GM21576 (cell line): ENCODE measurements around the gene FLNB.

Source experiments
- ATAC-seq: cut with Tn5 transposase; IDR thresholded peaks from one replicate; pipeline ENCODE4 v1.9.1; 2021; ENCODE audit warnings: mild to moderate bottlenecking, moderate library complexity; ENCODE audit not compliant: unreplicated experiment

The FLNB gene, protein sequence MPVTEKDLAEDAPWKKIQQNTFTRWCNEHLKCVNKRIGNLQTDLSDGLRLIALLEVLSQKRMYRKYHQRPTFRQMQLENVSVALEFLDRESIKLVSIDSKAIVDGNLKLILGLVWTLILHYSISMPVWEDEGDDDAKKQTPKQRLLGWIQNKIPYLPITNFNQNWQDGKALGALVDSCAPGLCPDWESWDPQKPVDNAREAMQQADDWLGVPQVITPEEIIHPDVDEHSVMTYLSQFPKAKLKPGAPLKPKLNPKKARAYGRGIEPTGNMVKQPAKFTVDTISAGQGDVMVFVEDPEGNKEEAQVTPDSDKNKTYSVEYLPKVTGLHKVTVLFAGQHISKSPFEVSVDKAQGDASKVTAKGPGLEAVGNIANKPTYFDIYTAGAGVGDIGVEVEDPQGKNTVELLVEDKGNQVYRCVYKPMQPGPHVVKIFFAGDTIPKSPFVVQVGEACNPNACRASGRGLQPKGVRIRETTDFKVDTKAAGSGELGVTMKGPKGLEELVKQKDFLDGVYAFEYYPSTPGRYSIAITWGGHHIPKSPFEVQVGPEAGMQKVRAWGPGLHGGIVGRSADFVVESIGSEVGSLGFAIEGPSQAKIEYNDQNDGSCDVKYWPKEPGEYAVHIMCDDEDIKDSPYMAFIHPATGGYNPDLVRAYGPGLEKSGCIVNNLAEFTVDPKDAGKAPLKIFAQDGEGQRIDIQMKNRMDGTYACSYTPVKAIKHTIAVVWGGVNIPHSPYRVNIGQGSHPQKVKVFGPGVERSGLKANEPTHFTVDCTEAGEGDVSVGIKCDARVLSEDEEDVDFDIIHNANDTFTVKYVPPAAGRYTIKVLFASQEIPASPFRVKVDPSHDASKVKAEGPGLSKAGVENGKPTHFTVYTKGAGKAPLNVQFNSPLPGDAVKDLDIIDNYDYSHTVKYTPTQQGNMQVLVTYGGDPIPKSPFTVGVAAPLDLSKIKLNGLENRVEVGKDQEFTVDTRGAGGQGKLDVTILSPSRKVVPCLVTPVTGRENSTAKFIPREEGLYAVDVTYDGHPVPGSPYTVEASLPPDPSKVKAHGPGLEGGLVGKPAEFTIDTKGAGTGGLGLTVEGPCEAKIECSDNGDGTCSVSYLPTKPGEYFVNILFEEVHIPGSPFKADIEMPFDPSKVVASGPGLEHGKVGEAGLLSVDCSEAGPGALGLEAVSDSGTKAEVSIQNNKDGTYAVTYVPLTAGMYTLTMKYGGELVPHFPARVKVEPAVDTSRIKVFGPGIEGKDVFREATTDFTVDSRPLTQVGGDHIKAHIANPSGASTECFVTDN (N-terminal part only)

DNA sequence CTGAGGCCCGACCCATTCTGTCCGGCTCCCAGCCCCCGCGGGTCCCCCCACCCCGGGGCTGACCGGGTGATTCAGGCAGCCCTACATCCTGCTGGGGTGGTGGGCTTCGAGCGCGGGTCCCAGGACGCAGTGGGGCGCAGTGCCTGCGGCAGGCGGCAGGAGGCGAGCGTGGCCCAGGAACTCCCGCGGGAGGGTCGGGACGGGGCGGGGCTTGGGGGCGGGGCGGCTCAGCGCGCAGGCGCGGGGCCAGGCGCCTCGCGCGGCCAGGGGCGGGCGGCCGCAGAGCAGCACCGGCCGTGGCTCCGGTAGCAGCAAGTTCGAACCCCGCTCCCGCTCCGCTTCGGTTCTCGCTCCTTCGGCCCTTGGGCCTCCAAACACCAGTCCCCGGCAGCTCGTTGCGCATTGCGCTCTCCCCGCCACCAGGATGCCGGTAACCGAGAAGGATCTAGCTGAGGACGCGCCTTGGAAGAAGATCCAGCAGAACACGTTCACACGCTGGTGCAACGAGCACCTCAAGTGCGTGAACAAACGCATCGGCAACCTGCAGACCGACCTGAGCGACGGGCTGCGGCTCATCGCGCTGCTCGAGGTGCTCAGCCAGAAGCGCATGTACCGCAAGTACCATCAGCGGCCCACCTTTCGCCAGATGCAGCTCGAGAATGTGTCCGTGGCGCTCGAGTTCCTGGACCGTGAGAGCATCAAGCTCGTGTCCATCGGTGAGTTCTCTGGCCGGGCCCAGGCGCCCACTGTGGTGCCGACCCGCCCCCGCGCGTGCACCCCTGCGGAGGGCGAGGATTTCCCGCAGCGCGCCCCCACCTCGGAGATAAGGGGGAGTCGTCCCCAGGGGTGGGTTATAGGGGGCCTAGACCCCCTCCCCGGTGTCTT is at the start of gene FLNB:
TSS of gene FLNB (plus strand) at position 282 of the 885 bp plus-strand sequence. CDS start at position 425, 143 bp downstream.
- peak; percentile 54 for ATAC-seq

DNA sequence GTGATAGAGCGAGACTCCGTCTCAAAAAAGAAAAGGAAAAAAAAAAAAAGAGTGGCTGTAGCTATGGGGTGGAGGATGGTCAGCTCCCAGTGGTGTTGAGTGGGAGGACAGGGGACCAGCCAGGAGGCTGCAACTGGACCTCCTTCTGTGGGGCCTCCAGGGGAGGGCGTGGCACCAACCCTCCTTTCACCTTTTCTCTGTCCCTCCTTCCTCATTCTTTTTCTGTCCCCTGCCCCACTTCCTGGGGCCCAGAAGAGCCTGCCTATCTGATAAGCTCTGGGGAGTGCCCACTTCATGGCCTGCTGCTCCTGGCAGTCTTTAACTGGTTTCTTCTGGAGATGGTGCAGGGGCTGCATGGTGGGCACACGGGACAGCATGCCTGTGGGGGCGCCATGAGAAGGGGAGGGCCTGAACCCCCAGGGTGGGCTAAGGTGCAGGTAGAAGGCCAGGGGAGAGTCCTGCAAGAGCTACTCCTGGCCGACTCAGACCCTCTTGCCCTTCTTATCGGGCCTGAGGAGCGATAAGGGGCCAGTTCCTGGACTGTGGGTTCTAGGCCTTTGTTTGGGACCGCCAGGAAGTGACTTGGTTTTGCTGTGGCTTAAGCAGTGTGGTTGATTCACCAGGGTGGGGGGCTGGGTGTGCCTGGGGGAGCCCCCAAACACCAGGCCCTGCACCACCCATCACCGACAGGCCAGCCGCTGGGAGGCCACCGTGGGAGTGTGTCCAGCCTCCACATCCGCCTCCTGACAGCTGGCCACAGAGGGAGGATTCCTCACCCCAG is 49.4 kb upstream of the FLNB start:
- ATAC-seq = no peak

DNA sequence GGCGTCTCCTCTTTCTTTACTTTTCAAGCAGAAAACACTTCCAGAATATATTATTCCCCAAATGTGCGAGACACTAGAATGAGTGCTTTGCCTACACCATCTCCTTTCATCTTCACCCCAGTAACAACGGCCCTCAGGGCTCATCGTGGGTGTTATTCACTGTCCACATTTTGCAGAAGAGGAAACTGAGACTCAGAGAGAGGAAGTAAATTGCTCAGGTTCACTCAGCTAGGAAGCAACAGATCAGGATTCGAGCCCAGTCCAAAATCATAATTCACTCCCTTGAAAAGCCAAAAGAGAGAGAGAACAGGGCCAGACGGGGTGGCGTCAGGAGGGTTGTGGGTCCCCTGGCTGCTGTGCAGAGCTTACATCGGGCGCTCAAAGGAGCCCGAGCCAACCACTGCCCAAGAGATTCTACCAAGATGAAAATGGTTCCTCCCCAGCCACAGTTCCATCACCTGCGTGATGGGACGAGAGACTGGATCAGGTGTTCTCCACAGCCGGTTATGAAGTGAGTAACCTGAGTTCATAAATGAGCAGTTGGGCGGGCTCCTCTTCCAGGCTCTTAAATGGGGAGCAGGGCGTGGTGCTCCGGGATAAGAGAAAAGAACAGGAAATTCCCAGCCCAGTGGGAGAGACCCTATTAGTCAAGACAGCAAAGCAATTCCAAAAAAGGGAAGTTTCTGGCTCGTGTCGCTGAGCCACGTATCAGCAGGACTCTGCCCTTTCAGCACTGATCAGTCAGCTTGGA is 48.6 kb upstream of the FLNB start:
- no peak for ATAC-seq

DNA sequence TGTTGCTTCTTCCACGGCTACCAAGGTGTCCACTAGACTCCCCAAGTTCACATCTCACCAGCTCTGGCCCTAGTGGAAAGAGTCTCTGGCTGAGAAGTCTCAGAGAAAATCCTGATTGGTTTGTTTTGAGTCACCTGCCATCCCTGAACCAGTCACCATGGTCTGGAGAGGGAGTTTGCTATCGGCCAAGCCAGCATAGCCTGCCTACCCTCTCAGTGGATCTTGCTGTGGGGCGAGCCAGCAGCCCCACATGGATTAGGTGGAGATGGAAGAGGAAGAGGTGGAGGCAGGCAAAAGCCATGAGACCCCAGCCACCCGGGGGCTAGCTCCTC is 48.1 kb upstream of the FLNB start:
- no peak for ATAC-seq

DNA sequence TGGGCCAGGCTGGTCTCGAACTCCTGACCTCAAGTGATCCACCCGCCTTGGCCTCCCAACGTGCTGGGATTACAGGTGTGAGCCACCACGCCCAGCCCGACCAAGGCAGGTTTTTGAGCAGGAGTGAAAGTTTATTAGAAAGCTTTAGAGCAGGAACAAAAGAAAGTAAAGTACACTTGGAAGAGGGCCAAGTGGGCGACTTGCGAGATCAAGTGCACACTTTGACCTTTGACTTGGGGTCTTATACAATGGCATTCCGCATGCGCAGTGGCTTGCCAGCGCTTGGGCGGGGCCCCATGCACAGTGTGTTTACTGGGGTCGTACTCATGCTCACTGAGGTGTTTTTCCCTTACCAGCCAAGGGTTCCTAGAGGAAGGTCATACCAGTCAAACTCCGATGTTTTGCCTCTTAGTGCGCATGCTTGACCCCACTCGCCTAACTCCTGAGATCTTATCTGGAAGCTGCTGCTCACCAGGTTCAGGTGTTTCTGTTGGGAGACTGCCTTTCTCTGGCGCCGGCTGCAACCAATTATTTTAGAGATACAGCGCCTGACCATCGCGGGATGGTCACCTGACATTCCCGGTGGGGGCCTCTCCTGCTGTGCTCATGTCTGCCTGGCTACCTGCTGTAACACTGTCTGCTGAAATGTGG is 46.9 kb upstream of the FLNB start:
- no peak for ATAC-seq

DNA sequence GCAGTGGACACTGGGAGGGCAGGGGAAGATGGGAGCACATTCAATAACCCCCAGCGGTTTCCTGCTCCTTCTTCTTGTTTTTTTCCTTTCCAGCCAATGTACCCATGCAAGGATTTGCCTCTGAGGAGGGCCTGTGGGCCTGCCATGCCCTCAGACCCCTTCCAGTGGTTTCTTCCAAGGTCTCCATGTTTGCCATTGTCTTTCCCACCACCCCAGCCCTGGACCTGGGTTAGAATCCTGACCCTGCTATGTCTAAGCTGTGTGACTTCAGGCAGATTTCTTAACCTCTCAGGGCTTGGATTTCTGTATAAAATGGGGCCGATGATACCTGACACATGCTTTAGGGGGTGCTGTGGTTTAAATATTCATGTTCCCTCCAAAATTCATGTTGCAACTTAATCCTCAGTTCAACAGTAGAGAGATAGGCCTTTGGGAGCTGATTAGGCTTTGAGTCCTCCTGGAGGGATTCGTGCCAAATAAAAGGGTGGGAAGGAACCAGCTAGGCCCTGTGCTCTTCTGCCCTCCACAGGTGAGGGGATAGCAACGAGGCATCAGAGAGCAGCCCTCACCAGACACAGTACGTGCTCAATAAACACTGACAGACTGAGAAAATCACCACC is 46.3 kb upstream of the FLNB start:
- no peak for ATAC-seq

DNA sequence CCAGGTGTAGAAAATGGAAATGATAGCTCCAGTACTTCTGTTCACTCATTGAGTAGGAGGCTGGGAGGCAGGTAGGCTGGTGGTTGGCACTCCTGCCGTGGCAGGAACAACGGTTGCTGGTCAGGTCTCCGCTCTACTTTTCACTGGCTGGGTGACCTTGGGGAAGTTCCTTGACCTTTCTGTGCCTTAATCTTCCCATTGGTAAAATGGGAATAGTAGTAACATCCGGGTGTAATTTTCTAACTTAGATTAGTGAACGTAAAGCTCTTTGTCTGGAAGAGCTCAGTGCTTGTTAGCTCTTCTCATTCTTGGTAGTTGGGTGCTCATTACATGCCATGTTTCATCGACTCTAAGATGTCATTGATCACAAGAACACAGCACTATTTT is 45.8 kb upstream of the FLNB start:
- ATAC-seq = no peak

DNA sequence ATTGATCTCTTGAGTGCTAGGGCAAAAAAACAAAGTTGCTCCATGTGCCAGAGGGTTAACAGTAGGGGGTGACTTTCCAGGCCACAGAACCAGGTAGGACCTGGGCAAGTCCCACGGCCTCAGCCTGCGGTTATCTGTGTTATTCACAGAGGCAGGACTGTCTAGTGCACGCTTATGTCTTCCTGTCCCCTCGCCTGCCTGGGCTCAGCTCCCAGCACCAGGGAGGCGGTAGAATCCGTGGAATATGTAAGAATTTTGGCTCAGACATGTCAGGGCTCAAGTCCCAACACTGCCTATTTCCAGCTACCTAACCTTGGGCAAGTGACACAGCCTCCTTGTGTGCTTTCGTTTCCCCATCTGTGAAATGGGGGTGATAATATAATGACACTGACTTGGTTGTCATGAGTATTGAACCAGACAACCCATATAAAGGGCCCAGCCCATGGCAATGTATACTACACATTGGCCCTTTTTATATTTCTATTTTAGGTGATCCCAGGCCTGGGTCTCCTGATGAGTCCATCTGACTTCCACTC is 44.3 kb upstream of the FLNB start:
- no peak for ATAC-seq

DNA sequence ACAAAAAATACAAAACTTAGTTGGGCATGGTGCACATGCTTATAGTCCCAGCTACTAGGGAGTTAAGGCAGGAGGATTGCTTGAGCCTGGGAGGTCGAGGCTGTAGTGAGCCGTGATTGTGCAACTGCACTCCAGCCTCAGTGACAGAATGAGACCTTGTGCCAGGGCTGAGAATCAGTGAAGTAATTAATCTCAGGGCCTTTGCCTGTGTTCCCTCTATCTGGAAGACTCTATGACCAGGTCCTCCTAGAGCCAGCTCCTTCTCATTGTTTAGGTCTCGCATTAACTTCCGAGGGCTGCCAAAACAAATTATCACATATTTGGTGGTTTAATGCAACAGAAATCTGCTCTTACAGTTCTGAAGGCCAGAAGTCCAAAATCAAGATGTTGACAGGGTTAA is 41.4 kb upstream of the FLNB start:
- ATAC-seq = no peak

DNA sequence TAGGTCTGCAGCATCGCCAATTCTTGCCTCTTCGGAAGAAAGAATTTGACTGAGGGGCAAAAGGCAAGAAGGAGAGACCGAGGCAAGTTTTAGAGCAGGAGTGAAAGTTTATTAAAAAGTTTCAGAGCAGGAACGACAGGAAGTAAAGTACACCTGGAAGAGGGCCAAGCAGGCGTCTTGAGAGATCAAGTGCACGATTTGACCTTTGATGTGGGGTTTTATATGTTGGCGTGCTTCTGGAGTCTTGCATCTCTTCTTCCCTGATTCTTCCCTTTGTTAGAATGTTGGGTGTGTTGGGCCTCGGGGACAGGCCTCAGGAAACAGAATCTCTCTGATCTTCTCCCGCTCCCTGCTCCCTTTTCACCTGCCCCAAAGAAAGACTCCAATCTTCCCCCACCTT is 40.6 kb upstream of the FLNB start:
- ATAC-seq = no peak

DNA sequence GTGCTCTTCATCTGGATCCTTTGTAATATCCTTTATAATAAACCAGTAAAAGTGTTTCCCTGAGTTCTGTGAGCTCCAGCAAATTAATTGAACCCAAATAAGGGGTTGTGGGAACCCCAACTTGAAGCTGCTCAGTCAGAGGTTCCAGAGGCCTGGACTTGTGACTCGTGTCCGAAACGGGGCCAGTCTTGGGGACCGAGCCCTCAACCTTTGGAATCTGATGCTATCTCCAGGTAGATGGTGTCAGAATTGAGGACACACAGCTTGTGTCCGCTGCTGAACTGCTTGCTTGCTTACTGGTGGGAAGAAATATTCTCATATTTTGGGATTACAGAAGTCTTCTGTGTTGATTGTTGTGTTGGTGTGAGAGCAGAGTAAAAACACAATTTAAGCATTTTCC is 39.7 kb upstream of the FLNB start:
- ATAC-seq = no peak

DNA sequence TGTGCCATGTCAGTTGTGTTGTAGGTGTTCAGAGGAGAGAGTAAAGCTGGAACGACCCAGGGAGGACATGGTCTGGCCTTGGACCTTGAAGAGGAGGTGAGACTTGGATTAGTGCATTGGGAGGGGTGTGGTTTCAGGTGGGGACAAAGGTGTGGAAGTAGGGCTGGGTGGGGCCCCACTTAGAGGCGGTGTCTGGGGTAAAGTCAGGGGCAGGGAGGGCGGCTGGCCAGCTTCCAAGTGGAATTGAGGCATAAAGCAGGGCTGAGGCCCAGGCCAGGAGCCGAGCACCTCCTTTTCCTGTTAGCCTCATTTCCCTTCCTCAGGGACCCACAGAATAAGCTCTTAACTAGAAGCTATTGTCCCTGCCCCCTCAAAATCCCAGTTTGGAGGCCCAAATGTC is 36.2 kb upstream of the FLNB start:
- no peak for ATAC-seq

DNA sequence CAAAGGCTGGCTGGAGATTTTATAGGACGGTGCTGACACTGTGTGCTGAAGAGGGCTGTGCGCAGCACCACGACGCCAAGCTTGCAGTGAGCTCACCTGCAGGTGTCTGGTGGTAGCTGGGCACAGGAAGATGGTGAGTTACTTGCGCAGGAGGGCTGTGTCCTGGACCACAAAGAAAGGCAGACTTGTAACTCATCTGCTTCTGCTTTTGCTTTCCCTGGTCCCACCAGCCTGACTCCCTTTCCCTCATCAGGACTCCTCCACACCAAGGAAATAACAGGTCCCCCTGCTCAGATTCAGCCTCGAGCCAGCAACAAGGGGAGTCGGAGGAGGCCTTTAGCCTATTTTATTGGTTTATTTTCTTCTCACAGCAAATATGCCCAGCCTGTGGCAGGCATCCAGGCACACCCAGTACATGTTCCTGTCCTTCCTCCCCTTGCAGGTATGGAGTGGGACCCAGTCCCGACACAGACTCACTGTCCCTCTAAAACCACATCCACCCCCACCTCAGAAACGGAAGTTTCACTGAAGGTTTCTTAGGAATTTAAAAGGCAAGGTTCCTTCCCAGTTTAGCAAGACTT is 35.6 kb upstream of the FLNB start:
- no peak for ATAC-seq

DNA sequence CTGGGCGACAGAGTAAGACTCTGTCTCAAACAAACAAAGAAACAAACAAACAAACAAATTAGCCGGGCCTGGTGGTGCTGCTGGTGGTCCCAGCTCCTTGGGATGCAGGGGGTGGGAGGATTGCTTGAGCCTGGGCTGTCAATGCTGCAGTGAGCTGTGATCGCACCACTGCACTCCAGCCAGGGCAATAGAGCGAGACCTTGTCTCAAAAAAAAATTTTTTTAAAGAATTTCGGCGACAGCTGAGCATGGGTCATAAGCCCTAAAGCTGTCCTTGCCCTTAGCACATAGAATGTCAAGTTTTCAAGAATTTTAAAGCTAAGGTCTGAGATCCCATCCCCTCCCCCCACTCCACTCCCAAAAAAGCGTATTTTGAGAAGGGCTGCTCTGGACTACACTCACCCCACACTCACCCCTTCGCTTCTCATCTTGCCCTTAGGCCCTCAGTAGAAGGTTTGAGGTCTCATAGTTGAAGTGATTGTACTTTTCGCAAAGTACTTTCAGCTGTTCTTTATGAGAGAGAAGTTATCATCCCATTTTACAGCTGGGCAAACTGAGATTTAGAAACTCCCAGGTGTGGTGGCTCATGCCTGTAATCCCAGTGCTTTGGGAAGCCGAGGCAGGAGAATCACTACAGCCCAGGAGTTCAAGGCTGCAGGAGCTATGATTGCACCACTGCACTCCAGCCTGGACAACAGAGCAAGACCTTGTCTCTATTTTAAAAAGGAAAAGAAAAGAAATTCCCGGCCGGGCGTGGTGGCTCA is 34.3 kb upstream of the FLNB start:
- no peak for ATAC-seq

DNA sequence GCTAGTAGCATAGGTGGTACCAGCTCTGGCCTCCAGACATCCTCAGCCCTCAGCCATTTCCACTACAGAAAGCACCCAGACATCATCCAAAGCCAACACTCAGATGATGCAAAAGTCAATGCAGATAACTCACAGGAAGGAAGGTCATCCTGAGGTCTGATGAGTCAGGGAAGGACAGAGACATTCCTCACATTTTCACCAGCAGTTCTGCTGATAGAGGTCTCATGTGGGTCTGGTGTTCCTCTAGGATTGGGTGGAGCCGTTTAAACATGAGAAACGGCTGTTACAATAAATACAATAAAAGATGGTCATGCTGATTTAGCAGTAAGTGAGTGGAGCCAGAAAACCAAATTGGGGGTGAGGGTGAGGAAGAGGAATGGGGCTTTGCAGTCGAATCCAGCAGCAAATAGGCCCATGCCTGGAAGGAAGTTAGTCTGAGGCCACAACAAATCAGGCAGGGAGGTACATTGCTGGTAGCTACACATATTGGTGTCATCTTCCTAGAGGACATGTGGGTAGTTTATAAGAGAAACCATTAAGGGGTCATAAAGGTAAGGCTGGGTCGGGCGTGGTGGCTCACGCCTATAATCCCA is 33.3 kb upstream of the FLNB start:
- ATAC-seq = no peak

DNA sequence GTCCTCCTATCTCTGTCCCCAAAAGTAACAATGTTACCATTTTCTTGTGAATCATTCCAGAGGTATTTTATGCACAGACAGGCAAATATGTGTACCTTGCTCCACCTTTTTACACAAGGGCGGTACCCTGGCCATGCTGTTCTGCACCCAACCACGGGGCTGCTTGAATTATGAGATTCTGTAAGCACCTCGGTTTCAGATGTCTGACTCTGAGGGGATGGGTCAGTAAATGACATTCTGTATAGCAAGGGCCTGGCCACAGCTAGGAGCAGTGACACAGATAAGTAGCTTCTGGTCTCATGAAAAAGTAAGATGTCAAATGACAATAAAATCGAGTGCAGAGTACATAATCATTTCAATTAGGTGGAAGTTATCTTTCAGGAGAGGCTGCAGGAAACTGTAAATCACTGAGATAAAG is 30.4 kb upstream of the FLNB start:
- ATAC-seq = no peak
